Mesenchymal stem cell (in vitro differentiated cells and primary cell): ENCODE results near the gene MEIOB.

Experiments
- DNase-seq: peaks from one replicate; pipeline ENCODE4 v3.0.0-alpha.2; 2013
- H2AFZ ChIP-seq: one replicate; pipeline ENCODE4 v1.6.1; 2013; ENCODE audit warnings: low read depth, mild to moderate bottlenecking, control low read depth, inconsistent platforms, low read length, moderate library complexity
- H2AK5ac ChIP-seq: 2 replicates; pipeline ENCODE4 v1.6.1; 2013; ENCODE audit warnings: low read length, moderate library complexity, mild to moderate bottlenecking, inconsistent platforms; ENCODE audit not compliant: severe bottlenecking
- H2BK120ac ChIP-seq: one replicate; pipeline ENCODE4 v1.6.1; 2013; ENCODE audit warnings: low read depth, mild to moderate bottlenecking, inconsistent platforms, low read length, moderate library complexity
- H2BK12ac ChIP-seq, 2 experiments: one replicate each; pipeline ENCODE4 v1.6.1; 2013; ENCODE audit warnings: inconsistent platforms in 2 of 2, low read length in 2 of 2, mild to moderate bottlenecking in 2 of 2, moderate library complexity in 2 of 2, control low read depth in 1 of 2
- H2BK15ac ChIP-seq: one replicate; pipeline ENCODE4 v1.6.1; 2013; ENCODE audit warnings: mild to moderate bottlenecking, low read depth, inconsistent platforms; ENCODE audit not compliant: poor library complexity, severe bottlenecking
- H2BK5ac ChIP-seq: 2 replicates; pipeline ENCODE4 v1.6.1; 2013; ENCODE audit warnings: low read depth, mild to moderate bottlenecking, low read length, control low read depth, inconsistent platforms; ENCODE audit not compliant: poor library complexity, severe bottlenecking
- H3K14ac ChIP-seq, 2 experiments: one replicate each; pipeline ENCODE4 v1.6.1; 2013; ENCODE audit warnings: inconsistent platforms in 2 of 2, low read length in 2 of 2, control low read depth in 1 of 2, mild to moderate bottlenecking in 1 of 2, moderate library complexity in 1 of 2
- H3K18ac ChIP-seq, 2 experiments: one replicate each; pipeline ENCODE4 v1.6.1; 2013; ENCODE audit warnings: inconsistent platforms in 2 of 2, low read length in 2 of 2, control low read depth in 1 of 2, low read depth in 1 of 2, mild to moderate bottlenecking in 1 of 2
- H3K23ac ChIP-seq, 2 experiments: one replicate each; pipeline ENCODE4 v1.6.1; 2013; ENCODE audit warnings: inconsistent platforms in 2 of 2, low read length in 2 of 2, mild to moderate bottlenecking in 2 of 2, moderate library complexity in 2 of 2, control low read depth in 1 of 2
- H3K27ac ChIP-seq: 2 replicates; pipeline ENCODE4 v1.5.1; 2013; ENCODE audit warnings: mild to moderate bottlenecking, moderate library complexity, low read length, control low read depth, inconsistent platforms; ENCODE audit not compliant: poor library complexity, severe bottlenecking
- H3K27me3 ChIP-seq, 2 experiments: 2 replicates each; pipeline versions ENCODE4 v1.6.1 to v1.7.0; 2013; ENCODE audit warnings: low read length in 2 of 2, mild to moderate bottlenecking in 2 of 2, moderate library complexity in 2 of 2, control low read depth in 1 of 2, inconsistent platforms in 1 of 2; ENCODE audit not compliant: control insufficient read depth in 1 of 2, insufficient read depth in 1 of 2
- H3K36me3 ChIP-seq, 2 experiments: 2 replicates each; pipeline versions ENCODE4 v1.6.1 to v1.7.0; 2013; ENCODE audit warnings: low read length in 2 of 2, control low read depth in 1 of 2, inconsistent platforms in 1 of 2, low read depth in 1 of 2, mild to moderate bottlenecking in 1 of 2; ENCODE audit not compliant: insufficient read depth in 2 of 2, control insufficient read depth in 1 of 2
- H3K4ac ChIP-seq, 2 experiments: one replicate each; pipeline ENCODE4 v1.6.1; 2013; ENCODE audit warnings: inconsistent platforms in 2 of 2, low read length in 2 of 2, mild to moderate bottlenecking in 2 of 2, moderate library complexity in 2 of 2, control low read depth in 1 of 2, low read depth in 1 of 2
- H3K4me1 ChIP-seq: 2 replicates; pipeline ENCODE4 v1.6.1; 2013; ENCODE audit warnings: low read depth, low read length, control low read depth; ENCODE audit not compliant: control insufficient read depth, insufficient read depth
- H3K4me2 ChIP-seq: 2 replicates; pipeline ENCODE4 v1.6.1; 2013; ENCODE audit warnings: low read length, mild to moderate bottlenecking, inconsistent platforms; ENCODE audit not compliant: poor library complexity, severe bottlenecking
- H3K4me3 ChIP-seq, 2 experiments: 2 replicates each; pipeline versions ENCODE4 v1.5.1 to v1.7.0; 2013; ENCODE audit warnings: low read length in 2 of 2, mild to moderate bottlenecking in 2 of 2, control low read depth in 1 of 2, low read depth in 1 of 2; ENCODE audit not compliant: insufficient read depth in 1 of 2
- H3K79me1 ChIP-seq: replicated peaks from 2 replicates; pipeline ENCODE4 v1.6.1; 2013; ENCODE audit warnings: mild to moderate bottlenecking, control low read depth, low read length, inconsistent platforms; ENCODE audit not compliant: poor library complexity, severe bottlenecking
- H3K9ac ChIP-seq: 2 replicates; pipeline ENCODE4 v1.7.0; 2013; ENCODE audit warnings: mild to moderate bottlenecking, low read length, moderate library complexity
- H3K9me3 ChIP-seq: 2 replicates; pipeline ENCODE4 v1.7.0; 2013; ENCODE audit warnings: mild to moderate bottlenecking, low read length; ENCODE audit not compliant: control insufficient read depth
- H4K8ac ChIP-seq: one replicate; pipeline ENCODE4 v1.6.1; 2013; ENCODE audit warnings: inconsistent platforms, mild to moderate bottlenecking, low read length, moderate library complexity
- H4K91ac ChIP-seq: one replicate; pipeline ENCODE4 v1.6.1; 2013; ENCODE audit warnings: mild to moderate bottlenecking, low read length, inconsistent platforms
- WGBS: methylation state at CpG from one replicate; pipeline ENCODE4 v1.1.7; 2013; ENCODE audit warnings: mixed read lengths; 5-methylcytosine and 5-hydroxymethylcytosine counted together

Gene MEIOB

DNA sequence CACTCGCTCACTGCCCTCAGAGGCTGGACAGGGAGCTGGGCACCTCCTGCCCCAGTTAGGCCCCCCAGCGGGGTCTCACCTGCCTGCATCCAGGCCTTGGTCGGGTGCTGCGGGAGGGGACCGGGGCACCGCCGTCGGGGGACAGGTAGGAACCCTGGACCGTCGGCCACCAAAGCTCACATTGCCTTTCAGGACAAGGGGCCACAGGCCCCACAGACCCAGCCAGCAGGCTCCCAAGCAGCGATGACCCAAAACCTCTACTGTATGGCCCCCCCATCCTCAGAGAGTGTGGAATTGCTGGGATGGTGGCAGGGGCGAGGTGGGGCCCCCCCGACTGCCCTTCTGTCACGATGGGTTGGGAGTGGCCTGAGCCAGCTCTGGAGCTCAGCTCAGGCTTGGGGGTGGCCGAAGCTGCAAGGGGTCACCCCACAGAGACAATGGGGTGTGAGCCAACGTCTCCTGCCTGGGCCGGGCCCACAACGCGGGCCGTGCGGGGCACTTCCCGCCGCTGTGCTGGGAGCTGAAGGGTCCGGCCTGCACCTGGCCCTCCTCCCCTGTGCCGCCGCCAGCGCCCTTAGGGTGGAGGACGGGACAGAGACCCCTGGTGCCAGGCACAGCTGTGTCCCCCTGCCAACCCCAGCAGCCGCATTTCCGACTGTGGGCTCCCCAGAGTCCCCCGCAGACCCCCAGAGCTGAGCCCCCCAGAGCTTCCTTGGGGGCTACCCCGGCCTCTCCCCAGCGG lies 79.0 kb downstream of the MEIOB start:
- H3K79me1 ChIP-seq = peaks cover 16% of the 10 kb centered on the region
- 95% methylated on average over 32 of the region's 33 CpGs for WGBS
- H2BK15ac ChIP-seq = no peak overlapping the region
- peaks cover 6% of the 10 kb centered on the region for H3K4me1 ChIP-seq
- H4K8ac ChIP-seq = no peak overlapping the region
- H4K91ac ChIP-seq = no peak overlapping the region
- H3K23ac ChIP-seq = no peak overlapping the region
- no peak overlapping the region for H3K27ac ChIP-seq
- H3K27me3 ChIP-seq = no peaks in the 10 kb centered on the region
- H2BK5ac ChIP-seq = no peak overlapping the region
- no peak overlapping the region for H2AK5ac ChIP-seq
- peaks cover 4% of the 10 kb centered on the region for H3K9me3 ChIP-seq
- no peak overlapping the region for H3K4me3 ChIP-seq
- no peak overlapping the region for H3K4me2 ChIP-seq
- H3K9ac ChIP-seq = no peak overlapping the region
- H3K36me3 ChIP-seq = peaks cover 17 to 59% of the 10 kb centered on the region in 2 experiments
- H2BK12ac ChIP-seq = no peak overlapping the region
- no peak overlapping the region for H3K14ac ChIP-seq
- no peak overlapping the region for H3K18ac ChIP-seq
- no peak for DNase-seq
- H2BK120ac ChIP-seq = no peak overlapping the region
- no peak overlapping the region for H2AFZ ChIP-seq
- H3K4ac ChIP-seq = no peak overlapping the region

DNA sequence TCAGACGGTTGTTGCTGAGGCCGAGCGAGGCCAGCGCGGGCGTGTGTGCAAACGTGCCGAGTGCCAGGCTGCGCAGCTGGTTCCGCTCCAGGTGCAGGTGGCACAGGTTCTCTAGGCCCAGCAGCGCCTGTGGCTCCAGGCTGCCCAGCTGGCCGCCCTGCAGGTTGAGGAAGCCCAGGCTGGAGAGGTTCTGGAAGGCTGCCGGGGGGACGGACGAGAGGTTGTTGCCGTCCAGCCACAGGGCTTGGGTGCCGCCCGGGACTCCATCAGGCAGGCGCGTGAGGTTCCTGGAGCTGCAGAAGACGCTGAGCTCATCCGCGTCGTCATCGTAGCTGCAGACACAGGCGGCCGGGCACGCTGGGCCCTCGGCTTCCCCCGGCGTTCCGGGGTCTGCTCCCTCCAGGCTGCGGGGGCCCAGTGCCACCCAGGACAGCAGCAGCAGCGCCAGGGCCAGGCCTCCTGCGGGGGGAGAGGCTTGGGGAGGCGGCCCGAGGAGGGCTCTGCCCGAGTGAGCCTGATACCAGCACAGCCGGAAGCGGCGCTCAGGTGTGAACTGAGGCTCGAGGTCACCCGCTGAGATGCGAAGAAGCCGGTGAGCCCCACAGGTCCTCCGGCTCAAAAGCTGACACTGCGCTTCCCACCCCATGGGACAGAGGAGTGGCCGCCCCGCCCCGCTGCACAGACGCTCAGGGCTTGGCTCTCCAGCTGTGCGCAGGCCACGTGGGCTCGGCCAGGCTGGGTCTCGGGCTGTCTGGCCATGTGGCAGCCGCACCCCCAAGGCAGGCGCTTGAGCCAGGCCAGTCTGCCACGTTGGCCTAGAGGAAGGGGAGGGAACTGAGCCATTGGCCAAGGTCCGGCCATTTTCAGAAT lies 79.8 kb downstream of the MEIOB start:
- Histone ChIP-seq H4K8ac (no peak overlapping the region), H4K91ac (no peak overlapping the region), H3K14ac (no peak overlapping the region), H3K79me1 (peaks cover 23% of the 10 kb centered on the region), H3K23ac (no peak overlapping the region), H3K27me3 (no peaks in the 10 kb centered on the region), H3K9ac (no peak overlapping the region), H2AK5ac (no peak overlapping the region), H3K4ac (no peak overlapping the region), H2BK5ac (no peak overlapping the region), H2BK120ac (no peak overlapping the region), H3K4me2 (no peak overlapping the region), H2BK15ac (no peak overlapping the region), H3K9me3 (no peaks in the 10 kb centered on the region), H3K36me3 (peaks cover 17 to 67% of the 10 kb centered on the region in 2 experiments), H3K18ac (no peak overlapping the region), H3K27ac (no peak overlapping the region), H3K4me3 (no peak overlapping the region), H3K4me1 (peaks cover 6% of the 10 kb centered on the region), H2BK12ac (no peak overlapping the region), H2AFZ (no peak overlapping the region)
- 93% methylated on average over 59 of the region's 59 CpGs for WGBS
- DNase-seq = no peak

DNA sequence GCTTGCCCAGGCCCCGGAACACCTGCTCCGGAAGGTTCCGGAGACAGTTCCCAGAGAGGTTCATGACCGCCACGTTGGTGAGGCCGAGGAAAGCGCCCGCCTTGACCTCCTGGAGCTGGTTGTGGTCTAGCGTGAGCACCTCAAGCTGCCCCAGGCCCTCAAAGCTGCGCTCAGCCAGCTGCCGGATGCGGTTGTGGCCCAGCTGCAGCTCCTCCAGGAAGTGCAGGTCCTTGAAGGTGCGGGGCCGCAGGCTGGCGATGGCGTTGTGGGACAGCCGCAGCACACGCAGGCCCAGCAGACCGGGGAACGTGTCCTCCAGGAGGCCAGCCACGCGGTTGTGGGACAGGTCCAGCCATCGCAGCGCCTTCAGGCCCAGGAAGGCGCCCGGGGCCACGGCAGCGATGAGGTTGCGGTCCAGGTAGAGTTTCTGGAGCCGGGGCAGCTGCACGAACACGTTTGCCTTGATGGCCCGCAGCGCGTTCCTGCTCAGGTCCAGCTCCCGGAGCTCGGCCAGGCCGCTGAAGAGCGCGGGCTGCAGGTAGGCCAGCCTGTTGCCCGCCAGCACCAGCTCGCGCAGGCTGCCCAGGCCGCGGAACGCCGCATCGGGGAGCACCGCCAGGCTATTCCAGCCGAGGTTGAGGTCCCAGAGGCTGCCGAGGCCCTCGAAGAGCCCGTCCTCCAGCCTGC lies 80.6 kb downstream of the MEIOB start:
- no peak for DNase-seq
- 96% methylated on average over 53 of the region's 53 CpGs for WGBS
- Histone ChIP-seq H3K4me2 (no peak overlapping the region), H3K4ac (no peak overlapping the region), H3K9me3 (no peaks in the 10 kb centered on the region), H3K14ac (no peak overlapping the region), H2BK15ac (no peak overlapping the region), H3K27ac (no peak overlapping the region), H2AK5ac (no peak overlapping the region), H3K18ac (no peak overlapping the region), H4K91ac (no peak overlapping the region), H2AFZ (no peak overlapping the region), H3K9ac (no peak overlapping the region), H3K23ac (no peak overlapping the region), H2BK12ac (no peak overlapping the region), H2BK5ac (no peak overlapping the region), H3K27me3 (no peaks in the 10 kb centered on the region), H3K79me1 (peaks cover 30% of the 10 kb centered on the region), H2BK120ac (no peak overlapping the region), H3K4me3 (no peak overlapping the region), H4K8ac (no peak overlapping the region), H3K36me3 (peaks cover 23 to 75% of the 10 kb centered on the region in 2 experiments), H3K4me1 (peaks cover 7% of the 10 kb centered on the region)
